ENCODE measurements around the gene SCNN1B. TPM values are rescaled to one million over a fixed set of nuclear protein-coding genes. Genes with fewer than 3 reads are reported as not detected.

Gene SCNN1B
- total and polyA plus RNA-seq, 2 of the 13 experiments (the other 11 are each of a cell fraction or from before 2014, with no cell fraction given), result not detected

DNA sequence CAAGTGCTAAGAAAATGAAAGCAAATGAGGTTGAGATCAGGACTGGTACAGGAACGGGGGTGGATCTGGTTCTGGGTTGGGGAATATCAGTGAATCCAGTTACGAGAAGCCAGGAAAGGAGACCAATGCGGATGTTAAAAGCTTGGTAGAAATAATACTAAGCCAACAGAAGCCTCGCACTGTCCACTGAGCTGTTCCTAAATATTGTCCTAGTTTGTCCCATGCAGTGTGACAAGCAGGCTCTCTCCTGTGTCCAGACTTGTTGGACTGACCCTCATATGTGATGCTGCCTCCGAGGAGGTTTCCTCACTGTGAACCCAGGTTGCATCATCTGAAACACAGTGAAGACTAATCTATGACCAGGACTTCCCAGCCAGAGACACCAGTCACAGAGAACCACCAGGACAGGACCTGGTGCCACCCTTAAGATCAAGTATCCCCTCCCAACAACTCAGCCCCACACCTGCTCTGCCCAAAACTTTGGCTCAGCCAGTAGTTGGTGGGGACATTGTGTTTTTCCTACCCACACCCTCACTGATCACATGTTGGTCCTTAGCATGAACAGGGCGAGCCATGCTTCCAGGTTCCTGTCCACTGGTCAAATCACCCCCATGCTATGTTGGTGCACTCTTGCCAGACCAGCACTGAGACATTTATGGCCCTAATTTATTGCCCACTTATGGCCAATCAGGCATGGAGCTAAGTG lies 32.7 kb upstream of the SCNN1B start (continued):
- TF ChIP-seq, protein P1, sequence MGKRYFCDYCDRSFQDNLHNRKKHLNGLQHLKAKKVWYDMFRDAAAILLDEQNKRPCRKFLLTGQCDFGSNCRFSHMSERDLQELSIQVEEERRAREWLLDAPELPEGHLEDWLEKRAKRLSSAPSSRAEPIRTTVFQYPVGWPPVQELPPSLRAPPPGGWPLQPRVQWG (CRISPR knock-in tag; IDR thresholded peaks at IDR 0.05; ENCODE audit: borderline replicate concordance, low read depth), result no peak
- TF ChIP-seq ZNF558 (CRISPR knock-in tag; IDR thresholded peaks at IDR 0.05; ENCODE audit: borderline replicate concordance) (no peak), ZBED4 (CRISPR knock-in tag; IDR thresholded peaks at IDR 0.05; ENCODE audit: borderline replicate concordance) (no peak), KAT2B (IDR thresholded peaks at IDR 0.05; ENCODE audit: borderline replicate concordance, low read depth, low read length) (no peak), ZNF331 (CRISPR knock-in tag; IDR thresholded peaks at IDR 0.05) (no peak; the same call in 1 of the 2 replicates), MED8 (CRISPR knock-in tag; IDR thresholded peaks at IDR 0.05; ENCODE audit: insufficient replicate concordance) (no peak), ZNF3 (CRISPR knock-in tag; IDR thresholded peaks at IDR 0.05) (no peak), MTF1 (CRISPR knock-in tag; IDR thresholded peaks at IDR 0.05) (no peak), DMAP1 (CRISPR knock-in tag; IDR thresholded peaks at IDR 0.05) (no peak), ZNF614 (CRISPR knock-in tag; IDR thresholded peaks at IDR 0.05; ENCODE audit: borderline replicate concordance) (no peak), RFX3 (CRISPR knock-in tag; IDR thresholded peaks at IDR 0.05) (no peak), ZFP37 (CRISPR knock-in tag; IDR thresholded peaks at IDR 0.05; ENCODE audit: borderline replicate concordance) (no peak), MED1 (CRISPR knock-in tag; IDR thresholded peaks at IDR 0.05) (no peak), MAZ (IDR thresholded peaks at IDR 0.05; ENCODE audit: borderline replicate concordance, low read depth, low read length) (no peak), MAZ (CRISPR knock-in tag; IDR thresholded peaks at IDR 0.05; ENCODE audit: low read depth) (no peak), RFX1 (IDR thresholded peaks at IDR 0.05) (no peak)
- TF ChIP-seq, protein P2, sequence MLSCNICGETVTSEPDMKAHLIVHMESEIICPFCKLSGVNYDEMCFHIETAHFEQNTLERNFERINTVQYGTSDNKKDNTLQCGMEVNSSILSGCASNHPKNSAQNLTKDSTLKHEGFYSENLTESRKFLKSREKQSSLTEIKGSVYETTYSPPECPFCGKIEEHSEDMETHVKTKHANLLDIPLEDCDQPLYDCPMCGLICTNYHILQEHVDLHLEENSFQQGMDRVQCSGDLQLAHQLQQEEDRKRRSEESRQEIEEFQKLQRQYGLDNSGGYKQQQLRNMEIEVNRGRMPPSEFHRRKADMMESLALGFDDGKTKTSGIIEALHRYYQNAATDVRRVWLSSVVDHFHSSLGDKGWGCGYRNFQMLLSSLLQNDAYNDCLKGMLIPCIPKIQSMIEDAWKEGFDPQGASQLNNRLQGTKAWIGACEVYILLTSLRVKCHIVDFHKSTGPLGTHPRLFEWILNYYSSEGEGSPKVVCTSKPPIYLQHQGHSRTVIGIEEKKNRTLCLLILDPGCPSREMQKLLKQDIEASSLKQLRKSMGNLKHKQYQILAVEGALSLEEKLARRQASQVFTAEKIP (CRISPR knock-in tag; IDR thresholded peaks at IDR 0.05; ENCODE audit: borderline replicate concordance), result no peak
- TF ChIP-seq, protein P3, sequence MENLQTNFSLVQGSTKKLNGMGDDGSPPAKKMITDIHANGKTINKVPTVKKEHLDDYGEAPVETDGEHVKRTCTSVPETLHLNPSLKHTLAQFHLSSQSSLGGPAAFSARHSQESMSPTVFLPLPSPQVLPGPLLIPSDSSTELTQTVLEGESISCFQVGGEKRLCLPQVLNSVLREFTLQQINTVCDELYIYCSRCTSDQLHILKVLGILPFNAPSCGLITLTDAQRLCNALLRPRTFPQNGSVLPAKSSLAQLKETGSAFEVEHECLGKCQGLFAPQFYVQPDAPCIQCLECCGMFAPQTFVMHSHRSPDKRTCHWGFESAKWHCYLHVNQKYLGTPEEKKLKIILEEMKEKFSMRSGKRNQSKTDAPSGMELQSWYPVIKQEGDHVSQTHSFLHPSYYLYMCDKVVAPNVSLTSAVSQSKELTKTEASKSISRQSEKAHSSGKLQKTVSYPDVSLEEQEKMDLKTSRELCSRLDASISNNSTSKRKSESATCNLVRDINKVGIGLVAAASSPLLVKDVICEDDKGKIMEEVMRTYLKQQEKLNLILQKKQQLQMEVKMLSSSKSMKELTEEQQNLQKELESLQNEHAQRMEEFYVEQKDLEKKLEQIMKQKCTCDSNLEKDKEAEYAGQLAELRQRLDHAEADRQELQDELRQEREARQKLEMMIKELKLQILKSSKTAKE (CRISPR knock-in tag; IDR thresholded peaks at IDR 0.05; ENCODE audit: borderline replicate concordance), result no peak
- TF ChIP-seq, protein P4, sequence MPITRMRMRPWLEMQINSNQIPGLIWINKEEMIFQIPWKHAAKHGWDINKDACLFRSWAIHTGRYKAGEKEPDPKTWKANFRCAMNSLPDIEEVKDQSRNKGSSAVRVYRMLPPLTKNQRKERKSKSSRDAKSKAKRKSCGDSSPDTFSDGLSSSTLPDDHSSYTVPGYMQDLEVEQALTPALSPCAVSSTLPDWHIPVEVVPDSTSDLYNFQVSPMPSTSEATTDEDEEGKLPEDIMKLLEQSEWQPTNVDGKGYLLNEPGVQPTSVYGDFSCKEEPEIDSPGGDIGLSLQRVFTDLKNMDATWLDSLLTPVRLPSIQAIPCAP (CRISPR knock-in tag; IDR thresholded peaks at IDR 0.05; ENCODE audit: low read depth), result no peak
- TF ChIP-seq, protein P5, sequence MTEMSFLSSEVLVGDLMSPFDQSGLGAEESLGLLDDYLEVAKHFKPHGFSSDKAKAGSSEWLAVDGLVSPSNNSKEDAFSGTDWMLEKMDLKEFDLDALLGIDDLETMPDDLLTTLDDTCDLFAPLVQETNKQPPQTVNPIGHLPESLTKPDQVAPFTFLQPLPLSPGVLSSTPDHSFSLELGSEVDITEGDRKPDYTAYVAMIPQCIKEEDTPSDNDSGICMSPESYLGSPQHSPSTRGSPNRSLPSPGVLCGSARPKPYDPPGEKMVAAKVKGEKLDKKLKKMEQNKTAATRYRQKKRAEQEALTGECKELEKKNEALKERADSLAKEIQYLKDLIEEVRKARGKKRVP (CRISPR knock-in tag; IDR thresholded peaks at IDR 0.05), result peak; percentile 78 to 99

All from HepG2 (cell line).